Motor neuron (in vitro differentiated cells): Measurements from ENCODE around the gene BLTP2. TPM values are rescaled to one million over a fixed set of nuclear protein-coding genes. Genes with fewer than 3 reads are reported as not detected.
A peak's percentile ranks its signal among the peaks of the same experiment; 100 is the strongest.
"Not testable (repeated sequence)": the region's sequence is repeated elsewhere in the genome, so short reads cannot be mapped to it uniquely, and the experiment has no call there.

Experiments
- ATAC-seq, 8 experiments: fragments of 200-7000 bp; cut with Tn5 transposase; replicated peaks in 6 of 8; 2 replicates each; pipeline ENCODE4 v1.8.0; 2021; ENCODE audit warnings: mild to moderate bottlenecking in 8 of 8, moderate library complexity in 8 of 8
- H3K27ac ChIP-seq, 2 donors: fragments of 250-450 bp; sonication (Bioruptor Pico); 2 replicates each; pipeline ENCODE4 v1.9.0; 2021; ENCODE audit warnings: antibody characterized with exemption in 2 of 2, mild to moderate bottlenecking in 2 of 2, moderate library complexity in 1 of 2
- H3K4me1 ChIP-seq, 2 donors: fragments of 250-450 bp; sonication (Bioruptor Pico); replicated peaks in 1 of 2; 2 replicates each; pipeline ENCODE4 v1.6.1; 2021; ENCODE audit warnings: antibody characterized with exemption in 2 of 2, mild to moderate bottlenecking in 2 of 2, moderate library complexity in 1 of 2
- H3K4me3 ChIP-seq, 5 donors: fragments of 250-450 bp; sonication (Bioruptor Pico); 2 replicates each; pipeline ENCODE4 v1.9.0; 2021; ENCODE audit warnings: antibody characterized with exemption in 5 of 5, mild to moderate bottlenecking in 5 of 5, moderate library complexity in 4 of 5
- WGBS, 10 experiments: fragments of 450-650 bp; shearing (Covaris generic); methylation state at CpG; one replicate each; pipeline ENCODE4 v1.0.0; 2022; 5-methylcytosine and 5-hydroxymethylcytosine counted together
- in situ Hi-C, 9 experiments: fragments of 400-800 bp; cut with MboI; loops; one replicate each; pipeline ENCODE4 v1.15.0; 2021; ENCODE audit warnings: low sequenced_read_pairs in 9 of 9, low pct_unique_long_range_greater_than_20kb in 2 of 9; ENCODE audit not compliant: unreplicated experiment in 9 of 9
- total RNA-seq, 8 experiments: library from RNA; unstranded; fragments of 300-600 nt; gene quantifications; 2 replicates each; pipeline versions ENCODE4 v1.2.3 to v1.2.4, GENCODE V29; 2022

Gene BLTP2
- total RNA-seq, 8 experiments from 2014 or later, result 36.7 to 124 (median 57.8) TPM

DNA sequence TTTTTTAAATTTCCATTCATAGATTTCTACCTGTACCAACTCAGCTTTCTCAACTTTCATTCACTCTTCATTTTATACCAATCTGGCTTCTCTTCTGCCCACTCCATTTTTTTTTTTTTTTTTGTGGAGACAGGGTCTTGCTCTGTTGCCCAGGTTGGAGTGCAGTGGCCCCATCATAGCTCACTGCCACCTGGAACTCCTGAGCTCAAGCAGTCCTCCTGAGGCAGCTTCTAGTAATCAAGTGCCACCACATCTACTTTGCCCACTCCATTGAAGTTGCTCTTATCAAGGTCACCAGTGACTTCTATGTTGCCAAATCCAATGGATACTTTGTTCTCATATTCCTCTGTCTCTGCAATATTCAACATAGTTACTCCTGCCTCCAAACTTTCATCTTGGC is 18.8 kb upstream of the BLTP2 start:
- Histone ChIP-seq H3K27ac (no peak overlapping the region), H3K4me1 (peaks cover 2 to 13% of the 10 kb centered on the region in 2 donors), H3K4me3 (peak overlapping the region in 1 of 5 donors; percentile 91)
- ATAC-seq, result no peak
- in situ Hi-C loops, result no loop called here

- ATAC-seq, result peak in 6 of 8 experiments; percentile 4 to 49 (median 12)
- 0% methylated on average over 1 to 9 of the region's 10 CpGs; no CpG with 5 or more reads in 6 of the 10 experiments for WGBS, 10 experiments
- in situ Hi-C loops, result no loop called here
Measured at GRCh38 chr17:28662527-28662829, 17.5 kb upstream of the BLTP2 start.

GRCh38 chr17:28661635-28662526 is 16.9 kb upstream of the BLTP2 start, which contains the start of the genes SDF2 and SUPT6H:
TSS of gene SDF2 (minus strand) at chr17:28661906. CDS start at chr17:28661876, 30 bp downstream.
TSS of gene SUPT6H (plus strand) at chr17:28662205. CDS start at chr17:28673402, 11,197 bp downstream.
- peak; percentile 87 to 95 (median 94) for ATAC-seq
- peaks cover 2 to 13% of the 10 kb centered on the region in 2 donors for H3K4me1 ChIP-seq
- peak within 1 kb of the TSS; percentile 98 to 99 for H3K27ac ChIP-seq
- in situ Hi-C loops, result no loop called here
- WGBS, 10 experiments, result 0 to 20% (median 0%) methylated on average over 1 to 29 of the region's 66 CpGs; no CpG with 5 or more reads in 5 of the 10 experiments
- H3K4me3 ChIP-seq, result peak within 1 kb of the TSS; percentile 70 to 94 (median 84)

More at GRCh38 chr17:28662527-28662829, 17.5 kb upstream of the BLTP2 start:
- Histone ChIP-seq H3K4me3 (peak overlapping the region; percentile 70 to 94 (median 84)), H3K27ac (peak overlapping the region; percentile 98 to 99), H3K4me1 (peaks cover 2 to 13% of the 10 kb centered on the region in 2 donors)

DNA sequence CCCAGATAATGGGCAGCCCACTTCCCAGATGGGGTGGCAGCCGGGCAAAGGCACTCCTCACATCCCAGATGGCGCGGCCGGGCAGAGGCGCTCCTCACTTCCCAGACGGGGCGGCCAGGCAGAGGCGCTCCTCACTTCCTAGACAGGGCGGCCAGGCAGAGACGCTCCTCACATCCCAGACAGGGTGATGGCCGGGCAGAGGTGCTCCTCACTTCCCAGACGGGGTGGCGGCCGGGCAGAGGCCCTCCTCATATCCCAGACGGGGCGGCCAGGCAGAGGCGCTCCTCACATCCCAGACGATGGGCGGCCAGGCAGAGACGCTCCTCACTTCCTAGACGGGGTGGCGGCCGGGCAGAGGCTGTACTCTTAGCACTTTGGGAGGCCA is 14.5 kb upstream of the BLTP2 start:
- ATAC-seq, H3K27ac ChIP-seq, H3K4me3 ChIP-seq, in situ Hi-C loops: not testable (repeated sequence)
- 90% methylated on average over 2 of the region's 23 CpGs; no CpG with 5 or more reads in 9 of the 10 experiments for WGBS, 10 experiments
- H3K4me1 ChIP-seq, result peaks cover 2 to 13% of the 10 kb centered on the region in 2 donors

DNA sequence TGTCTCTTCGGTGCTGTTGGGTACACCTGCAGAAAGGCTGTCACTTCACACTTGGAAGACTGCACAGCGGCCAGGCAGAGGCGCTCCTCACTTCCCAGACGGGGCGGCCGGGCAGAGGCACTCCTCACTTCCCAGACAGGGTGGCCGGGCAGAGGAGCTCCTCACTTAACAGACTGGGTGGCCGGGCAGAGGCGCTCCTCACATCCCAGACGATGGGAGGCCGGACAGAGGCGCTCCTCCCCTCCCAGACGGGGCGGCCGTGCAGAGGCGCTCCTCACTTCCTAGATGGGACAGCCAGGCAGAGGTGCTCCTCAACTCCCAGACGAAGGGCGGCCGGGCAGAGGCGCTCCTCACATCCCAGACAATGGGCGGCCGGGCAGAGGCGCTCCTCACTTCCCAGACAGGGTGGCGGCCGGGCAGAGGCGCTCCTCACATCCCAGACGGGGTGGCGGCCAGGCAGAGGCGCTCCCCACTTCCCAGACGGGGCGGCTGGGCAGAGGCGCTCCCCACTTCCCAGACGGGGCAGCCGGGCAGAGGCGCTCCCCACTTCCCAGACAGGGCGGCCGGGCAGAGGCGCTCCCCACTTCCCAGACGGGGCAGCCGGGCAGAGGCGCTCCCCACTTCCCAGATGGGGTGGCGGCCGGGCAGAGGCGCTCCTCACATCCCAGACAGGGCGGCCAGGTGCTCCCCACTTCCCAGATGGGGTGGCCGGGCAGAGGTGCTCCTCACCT is 14.0 kb upstream of the BLTP2 start:
- H3K4me3 ChIP-seq, ATAC-seq, H3K27ac ChIP-seq, in situ Hi-C loops: not testable (repeated sequence)
- no CpG with 5 or more reads among the region's 46 CpGs for WGBS, 10 experiments
- H3K4me1 ChIP-seq, result peaks cover 2 to 13% of the 10 kb centered on the region in 2 donors

DNA sequence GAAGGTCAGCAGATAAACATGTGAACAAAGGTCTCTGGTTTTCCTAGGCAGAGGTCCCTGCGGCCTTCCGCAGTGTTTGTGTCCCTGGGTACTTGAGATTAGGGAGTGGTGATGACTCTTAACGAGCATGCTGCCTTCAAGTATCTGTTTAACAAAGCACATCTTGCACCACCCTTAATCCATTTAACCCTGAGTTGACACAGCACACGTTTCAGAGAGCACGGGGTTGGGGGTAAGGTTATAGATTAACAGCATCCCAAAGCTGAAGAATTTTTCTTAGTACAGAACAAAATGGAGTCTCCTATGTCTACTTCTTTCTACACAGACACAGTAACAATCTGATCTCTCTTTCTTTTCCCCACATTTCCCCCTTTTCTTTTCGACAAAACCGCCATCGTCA is 13.4 kb upstream of the BLTP2 start:
- ATAC-seq, in situ Hi-C loops, H3K4me3 ChIP-seq, H3K27ac ChIP-seq: not testable (repeated sequence)
- peaks cover 2 to 11% of the 10 kb centered on the region in 2 donors for H3K4me1 ChIP-seq
- WGBS, 10 experiments, result 100% methylated on average over 1 of the region's 8 CpGs; no CpG with 5 or more reads in 9 of the 10 experiments

- ATAC-seq, result no peak
- H3K27ac ChIP-seq, result no peak overlapping the region
- in situ Hi-C loops, result no loop called here
- WGBS, 10 experiments, result 62 to 100% (median 90%) methylated on average over 2 to 5 of the region's 5 CpGs
- peaks cover 2 to 6% of the 10 kb centered on the region in 2 donors for H3K4me1 ChIP-seq
- no peak overlapping the region for H3K4me3 ChIP-seq
Measured at GRCh38 chr17:28657756-28658155, 12.8 kb upstream of the BLTP2 start.

DNA sequence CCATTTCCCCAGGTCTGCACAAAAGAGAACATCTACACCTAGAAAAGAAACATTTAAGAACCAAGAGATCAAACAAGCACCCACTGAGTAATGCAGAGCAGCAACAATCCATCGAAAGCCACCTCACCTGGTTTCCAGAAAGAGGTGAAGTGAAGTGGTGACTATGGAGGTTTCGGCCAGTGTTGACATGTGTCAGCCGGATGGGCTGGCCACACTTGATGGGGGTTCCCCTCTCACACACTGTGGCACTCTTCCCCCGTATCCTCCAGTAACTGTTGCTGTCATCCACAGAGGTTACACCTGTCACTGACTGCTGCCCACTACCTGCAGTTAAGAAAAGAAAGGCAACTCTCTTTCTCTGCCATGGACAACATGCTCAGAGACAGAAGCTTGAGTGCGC is 10.2 kb upstream of the BLTP2 start:
- H3K27ac ChIP-seq, result no peak overlapping the region
- no peak for ATAC-seq
- in situ Hi-C loops, result no loop called here
- no peak overlapping the region for H3K4me3 ChIP-seq
- 79 to 100% (median 93%) methylated on average over 1 to 4 of the region's 5 CpGs; no CpG with 5 or more reads in 1 of the 10 experiments for WGBS, 10 experiments
- no peaks in the 10 kb centered on the region for H3K4me1 ChIP-seq

DNA sequence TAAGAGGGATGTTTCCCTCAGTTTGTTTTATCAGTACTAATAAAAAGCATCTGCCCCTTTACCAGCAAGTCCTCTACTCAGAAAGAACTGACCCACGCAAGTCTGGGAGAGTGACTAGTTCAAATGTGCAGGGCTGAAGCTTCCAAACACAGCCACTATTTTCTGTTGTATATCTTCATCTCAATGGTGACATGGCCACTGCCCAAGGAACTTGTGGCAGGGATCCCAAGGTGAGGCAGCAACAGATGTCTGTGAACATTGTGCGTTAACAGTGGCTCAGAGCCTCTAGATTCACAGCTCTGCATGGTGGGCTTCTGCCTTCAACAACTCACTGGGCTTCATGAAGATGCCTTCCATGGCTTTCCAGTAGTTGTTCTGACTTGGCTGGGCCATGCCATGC is 3.7 kb upstream of the BLTP2 start:
- peaks cover 5 to 7% of the 10 kb centered on the region in 2 donors for H3K4me1 ChIP-seq
- in situ Hi-C loops, result no loop called here
- H3K4me3 ChIP-seq, result no peak overlapping the region
- no peak overlapping the region for H3K27ac ChIP-seq
- 86 to 100% (median 100%) methylated on average over 1 to 2 of the region's 2 CpGs; no CpG with 5 or more reads in 5 of the 10 experiments for WGBS, 10 experiments
- no peak for ATAC-seq

DNA sequence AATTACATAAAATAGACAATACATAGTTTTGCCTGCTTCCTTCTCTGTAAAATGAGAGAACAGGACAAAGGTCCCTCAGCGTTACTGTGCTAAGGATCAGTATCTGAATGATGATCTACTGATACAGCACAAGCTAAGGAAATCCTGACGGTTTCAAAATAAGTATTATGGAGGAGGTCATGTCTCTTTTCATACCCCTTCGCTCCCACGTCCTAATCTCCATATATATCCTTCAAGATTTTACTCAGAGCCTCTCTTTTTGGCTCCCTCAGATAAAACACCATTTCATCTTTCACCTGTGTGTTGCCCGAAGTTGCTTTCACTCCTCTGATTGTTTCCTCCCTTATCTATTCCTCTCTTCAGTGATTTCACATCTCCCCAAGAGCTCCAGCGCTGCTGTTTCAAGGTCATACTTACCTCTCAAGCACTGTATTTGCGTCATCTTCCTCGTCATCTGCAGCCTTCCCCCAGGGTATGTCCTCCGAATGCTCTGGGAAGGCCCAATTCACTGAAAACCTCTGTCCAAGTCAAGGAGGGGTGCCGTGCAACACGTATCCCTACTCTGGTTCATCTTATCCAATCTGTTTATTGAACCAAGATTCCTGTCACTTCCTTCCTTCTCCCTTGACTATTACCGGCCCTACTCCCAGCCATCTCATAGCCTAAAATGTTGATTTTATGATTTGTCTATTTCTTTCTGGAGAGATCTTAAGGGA is 1.2 kb upstream of the BLTP2 start:
- WGBS, 10 experiments, result 60 to 96% (median 86%) methylated on average over 1 to 10 of the region's 12 CpGs
- in situ Hi-C loops, result no loop called here

GRCh38 chr17:28645576-28645939 is 600 bp upstream of the BLTP2 start:
- Histone ChIP-seq H3K4me1 (peaks cover 10% of the 10 kb centered on the region in 2 donors), H3K4me3 (peak overlapping the region; percentile 85 to 95 (median 92)), H3K27ac (peak overlapping the region; percentile 32 to 94)
- WGBS, 10 experiments, result 5 to 60% (median 35%) methylated on average over 1 to 7 of the region's 8 CpGs; no CpG with 5 or more reads in 2 of the 10 experiments
- peak in 2 of 8 experiments; percentile 3 to 7 for ATAC-seq
- in situ Hi-C loops, result no loop called here

More for the DNA sequence above, 1.2 kb upstream of the BLTP2 start:
- Histone ChIP-seq H3K4me3 (peak overlapping the region in 1 of 5 donors; percentile 95), H3K27ac (peak overlapping the region in 1 of 2 donors; percentile 31), H3K4me1 (peaks cover 10% of the 10 kb centered on the region in 2 donors)
- ATAC-seq, result no peak

DNA sequence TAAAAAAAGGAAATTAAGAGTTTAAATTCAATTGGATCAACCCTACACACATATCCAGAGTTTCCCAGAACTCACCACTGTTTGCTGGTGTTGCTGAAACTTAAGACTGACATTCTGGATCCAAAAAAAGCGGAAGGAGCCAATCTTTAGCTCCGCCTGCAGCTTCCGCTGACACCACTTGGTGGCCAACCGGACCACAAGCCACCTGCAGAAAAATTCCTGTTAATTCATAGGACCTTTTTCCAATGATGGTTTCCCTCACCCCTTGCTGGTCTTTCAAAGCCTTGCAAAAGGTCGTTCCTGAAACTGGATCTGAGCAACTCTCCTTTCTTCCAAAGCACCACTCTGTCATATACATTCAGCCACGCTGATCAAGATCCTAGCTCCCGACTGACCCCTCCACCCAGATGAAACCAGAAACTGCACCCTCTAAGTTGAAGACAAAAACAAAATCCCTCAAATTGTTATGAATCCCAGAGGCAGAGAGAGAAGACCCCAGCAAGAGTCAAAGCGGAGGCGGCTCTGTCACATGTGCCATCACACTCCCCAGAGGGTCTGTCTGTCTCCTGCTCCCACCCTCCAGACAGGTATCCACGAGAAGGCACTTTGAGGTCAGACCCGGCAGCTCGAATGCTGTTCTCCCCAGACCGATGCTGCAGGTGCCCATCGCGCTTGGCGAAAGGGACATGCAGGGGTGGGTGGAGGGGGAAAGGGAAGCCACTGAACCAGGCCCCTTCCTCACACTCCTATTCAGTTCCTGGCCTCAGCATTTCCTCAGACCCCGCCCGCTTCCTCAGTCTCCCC is 773 bp downstream of the BLTP2 start:
- 0 to 6% (median 1%) methylated on average over 3 to 6 of the region's 18 CpGs; no CpG with 5 or more reads in 4 of the 10 experiments for WGBS, 10 experiments
- Histone ChIP-seq H3K27ac (peak overlapping the region; percentile 92 to 94), H3K4me3 (peak overlapping the region; percentile 85 to 95 (median 92)), H3K4me1 (peaks cover 10% of the 10 kb centered on the region in 2 donors)
- in situ Hi-C loops, result no loop called here
- ATAC-seq, result peak in 3 of 8 experiments; percentile 3 to 10 (median 7)
